GM12878 (cell line): Measurements from ENCODE around the gene INPP5D.

ENCODE experiments used
- CTCF ChIP-seq, 3 experiments: IDR thresholded peaks in 2 of 3; conservative IDR thresholded peaks in 1 of 3; 2 replicates each; pipeline ENCODE4 v1.5.1; 2011; ENCODE audit warnings: low read depth in 3 of 3, low read length in 3 of 3, mild to moderate bottlenecking in 3 of 3, control low read depth in 2 of 3, moderate library complexity in 2 of 3, inconsistent platforms in 1 of 3, mixed read lengths in 1 of 3; ENCODE audit not compliant: control insufficient read depth in 2 of 3, insufficient read depth in 1 of 3; ENCODE audit errors: extremely low read depth in 1 of 3
- MYC ChIP-seq: IDR thresholded peaks from 2 replicates; pipeline ENCODE4 v1.6.1; 2011; ENCODE audit warnings: mild to moderate bottlenecking, low read length, moderate library complexity, inconsistent platforms; ENCODE audit not compliant: insufficient read depth, insufficient replicate concordance, insufficient read length, severe bottlenecking
- PAX8 ChIP-seq: fragments of 450-650 bp; IDR thresholded peaks from 2 replicates; pipeline ENCODE4 v1.6.1; 2017; ENCODE audit warnings: mild to moderate bottlenecking, moderate library complexity
- POLR2AphosphoS5 ChIP-seq: IDR thresholded peaks from 2 replicates; pipeline ENCODE4 v1.6.1; 2011; ENCODE audit warnings: mild to moderate bottlenecking, low read length, inconsistent platforms

GRCh38 chr2:233234996-233235395 lies 174.9 kb downstream of the INPP5D start:
- no peak for TF ChIP-seq CTCF (IDR thresholded peaks at IDR 0.05 in 2 of 3, conservative IDR thresholded peaks at IDR 0.05 in 1 of 3; ENCODE audit: control insufficient read depth in 2 of 3, extremely low read depth in 1 of 3, insufficient read depth in 1 of 3, low read depth in 3 of 3, low read length in 3 of 3)
- TF ChIP-seq POLR2AphosphoS5, result no peak
- TF ChIP-seq PAX8, result no peak
- no peak for TF ChIP-seq MYC
